Measurements from ENCODE around the gene CHMP1A.

The CHMP1A gene

DNA sequence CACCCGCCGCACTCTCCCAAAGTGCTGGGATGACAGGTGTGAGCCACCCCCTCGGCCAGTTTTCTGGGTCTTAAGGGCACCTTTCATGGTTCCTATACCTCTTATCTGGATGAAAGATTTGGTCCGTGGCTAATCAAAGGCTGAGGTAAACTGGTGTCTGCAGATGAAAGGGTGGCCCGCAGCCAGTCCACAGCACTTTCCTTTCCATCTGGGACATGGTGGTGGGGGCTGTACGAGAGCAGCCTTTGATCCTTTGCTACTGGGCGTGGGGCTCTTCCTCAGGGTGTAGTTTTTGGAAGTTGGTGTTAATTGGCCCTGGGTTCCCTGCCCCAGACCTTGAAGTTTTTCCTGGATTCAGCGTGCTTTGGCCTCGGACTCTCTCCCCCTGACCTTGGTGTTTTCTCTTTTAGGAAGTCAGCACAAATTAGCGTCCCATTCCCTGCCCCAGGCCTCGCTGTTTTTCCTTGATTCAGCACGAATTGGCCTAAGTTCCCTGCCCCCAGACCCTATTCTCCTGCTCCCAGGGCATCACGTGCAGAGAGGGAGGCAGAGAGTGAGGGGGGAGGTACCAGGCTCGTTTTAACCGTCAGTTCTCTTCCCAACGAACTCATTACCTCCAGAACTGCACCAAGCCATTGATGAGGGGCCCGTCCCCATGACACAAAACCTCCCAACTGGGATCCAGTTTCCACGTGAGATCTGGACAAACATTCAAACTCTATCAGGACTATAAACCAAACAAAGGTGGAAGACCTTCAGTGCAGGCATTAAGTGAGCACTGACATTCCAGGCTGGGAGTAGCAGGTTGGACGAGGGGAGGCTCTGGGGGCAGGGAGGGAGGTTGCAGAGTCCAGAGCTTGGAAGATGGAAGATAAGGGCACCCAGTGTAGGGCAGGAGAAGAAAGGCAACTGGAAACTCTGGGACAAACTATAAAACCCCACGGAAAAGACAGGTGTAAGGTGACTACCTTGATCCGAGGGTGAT is 32.4 kb downstream of the CHMP1A start:
- DNase-seq (ENCODE audit: low read depth, low spot score): no peak

GRCh38 chr16:89623511-89624261 is 33.8 kb downstream of the CHMP1A start:
- peak; percentile 29 for DNase-seq (ENCODE audit: low read depth, low spot score)

DNA sequence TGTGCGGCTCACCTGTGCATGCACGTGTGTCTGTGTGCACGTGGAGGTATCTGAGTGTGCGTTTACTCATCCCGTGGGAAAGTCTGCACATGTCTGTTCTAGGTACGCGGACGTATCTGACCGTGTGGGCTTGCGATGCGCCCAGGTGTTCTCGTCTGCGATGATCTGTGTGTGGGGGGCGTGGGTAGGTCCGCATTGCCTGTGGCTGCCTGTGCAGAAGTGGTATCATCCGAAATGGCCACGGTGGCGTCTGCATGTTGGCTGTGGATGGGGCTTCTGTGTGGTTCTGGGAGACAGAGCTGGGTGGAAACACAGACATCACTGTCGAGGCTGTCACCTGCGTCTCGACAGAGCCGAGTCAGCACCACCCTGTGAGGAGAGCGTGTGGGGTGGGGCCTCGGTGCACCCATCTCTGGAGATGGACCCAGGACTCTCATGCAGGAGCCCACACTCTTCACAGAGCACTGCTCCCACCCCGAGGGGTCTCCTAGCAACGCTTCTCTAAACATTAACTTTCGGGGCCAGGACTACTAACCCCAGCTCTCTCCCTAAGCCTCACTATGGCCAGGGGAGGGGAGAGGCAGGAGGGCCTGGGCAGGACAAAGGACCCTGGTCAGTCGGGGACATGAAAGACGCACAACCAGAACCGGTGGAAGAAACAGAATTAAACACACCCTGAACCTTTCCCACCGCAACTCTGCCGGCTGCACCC is 35.7 kb downstream of the CHMP1A start:
- no peak for DNase-seq (ENCODE audit: low read depth, low spot score)

DNA sequence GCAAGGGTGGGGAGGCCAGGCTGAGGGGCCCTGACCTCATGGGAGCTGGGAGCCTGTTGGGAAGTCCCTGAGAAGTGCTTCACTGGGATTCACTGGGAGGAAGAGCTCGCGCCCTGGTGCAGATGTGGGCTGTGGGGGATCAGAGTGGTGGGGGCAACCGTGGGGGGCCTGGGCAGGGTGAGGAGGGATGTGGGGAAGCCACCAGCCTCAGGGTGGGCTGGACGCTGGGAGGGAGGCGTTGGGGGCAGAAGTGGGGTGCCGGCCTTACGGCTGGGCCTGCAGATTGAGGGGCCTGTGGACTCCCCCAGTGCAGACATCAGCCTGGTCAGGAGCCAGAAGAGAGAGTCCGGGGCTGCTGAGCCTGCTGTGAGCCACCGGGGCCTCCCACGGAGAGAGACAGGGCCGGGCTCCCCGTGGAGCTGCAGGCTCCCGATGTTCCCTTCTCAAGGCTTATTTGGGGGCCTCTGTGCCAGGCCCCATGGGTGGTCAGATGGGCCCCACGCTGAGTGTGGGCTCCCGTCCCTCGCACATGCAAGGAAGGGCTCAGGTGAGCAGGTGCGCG is 36.3 kb downstream of the CHMP1A start:
- DNase-seq (ENCODE audit: low read depth, low spot score): no peak

DNA sequence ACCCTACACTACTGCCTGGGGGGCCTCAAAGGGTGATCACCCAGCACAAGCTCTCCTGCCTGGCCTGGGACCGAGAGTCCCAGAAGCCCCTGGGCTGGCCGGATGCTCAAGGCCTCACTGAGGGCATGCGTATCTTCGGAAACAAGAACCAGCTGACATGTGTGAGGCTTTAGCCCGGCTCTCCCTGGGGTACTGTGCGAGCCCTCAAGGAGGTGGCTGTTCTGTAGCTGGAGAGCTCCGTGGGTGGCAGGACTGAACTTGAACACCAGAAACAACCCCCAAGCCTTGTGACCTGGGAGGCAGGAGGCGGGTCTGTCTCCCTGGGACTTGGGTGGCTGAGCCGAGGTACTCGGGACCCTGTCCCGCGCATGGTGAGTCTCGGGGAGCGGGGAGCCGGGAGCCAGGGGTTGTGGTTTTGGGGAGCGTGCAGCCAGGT is 37.1 kb downstream of the CHMP1A start:
- DNase-seq (ENCODE audit: low read depth, low spot score): no peak

DNA sequence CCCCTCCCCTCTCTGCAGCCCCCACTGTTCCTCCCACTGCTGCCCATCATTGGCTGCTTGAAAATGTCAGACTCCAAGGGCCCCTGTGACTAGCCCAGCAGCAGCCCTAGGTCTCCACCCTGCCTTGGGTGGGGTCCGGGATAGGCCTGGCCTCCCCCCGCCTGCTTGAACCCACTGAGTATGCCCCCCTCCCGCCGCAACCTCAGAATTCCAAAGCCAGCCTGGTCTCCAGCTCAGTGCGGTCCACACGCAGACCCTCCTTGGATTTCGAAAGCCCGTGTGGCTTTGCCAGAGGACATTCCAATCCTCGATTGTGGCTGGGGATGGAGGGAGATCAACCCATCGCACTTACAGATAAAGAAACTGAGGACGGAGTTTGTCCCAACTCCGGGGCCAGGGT is 37.7 kb downstream of the CHMP1A start:
- DNase-seq (ENCODE audit: low read depth, low spot score): peak; percentile 63

DNA sequence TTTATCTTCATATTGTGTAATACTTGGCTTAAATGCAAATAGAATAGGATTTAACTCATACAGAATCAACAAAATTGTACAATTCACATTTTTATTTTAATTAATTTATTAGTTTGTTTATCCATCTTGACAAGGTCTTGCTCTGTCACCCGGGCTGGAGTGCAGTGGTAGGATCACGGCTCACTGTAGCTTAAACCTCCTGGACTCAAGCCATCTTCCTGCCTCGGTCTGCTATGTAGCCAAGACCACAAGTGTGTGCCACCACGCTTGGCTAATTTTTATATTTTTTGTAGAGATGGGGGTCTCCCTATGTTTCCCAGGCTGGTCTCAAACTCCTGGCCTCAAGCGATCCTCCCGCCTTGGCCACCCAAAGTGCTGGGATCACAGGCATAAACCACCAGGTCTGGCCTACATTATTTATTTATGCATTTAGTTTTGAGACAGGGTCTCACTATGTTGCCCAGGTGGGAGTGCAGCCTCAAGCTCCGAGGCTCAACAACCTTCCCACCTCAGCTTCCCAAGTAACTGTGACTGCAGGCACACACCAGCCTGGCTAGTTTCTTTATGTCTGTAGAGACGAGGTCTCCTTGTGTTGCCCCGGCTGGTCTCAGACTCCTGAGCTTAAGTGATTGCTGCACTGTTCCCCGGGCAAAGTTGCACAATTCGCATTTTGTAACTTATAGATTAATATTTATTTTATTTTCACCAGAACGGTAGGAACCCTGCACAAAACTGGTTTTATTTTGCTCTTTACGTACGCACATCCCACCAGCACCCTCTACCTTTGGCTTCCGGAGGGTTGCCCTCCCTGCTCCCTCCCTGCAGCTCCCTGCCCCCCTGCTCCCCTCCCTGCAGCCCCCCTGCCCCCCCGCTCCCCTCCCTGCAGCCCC is 39.2 kb downstream of the CHMP1A start:
- no peak for DNase-seq (ENCODE audit: low read depth, low spot score)

- DNase-seq (ENCODE audit: low read depth, low spot score): no peak
Measured at GRCh38 chr16:89617036-89617435, 40.5 kb downstream of the CHMP1A start.

- DNase-seq (ENCODE audit: low read depth, low spot score): no peak
Measured at GRCh38 chr16:89616623-89617022, 40.9 kb downstream of the CHMP1A start.

DNA sequence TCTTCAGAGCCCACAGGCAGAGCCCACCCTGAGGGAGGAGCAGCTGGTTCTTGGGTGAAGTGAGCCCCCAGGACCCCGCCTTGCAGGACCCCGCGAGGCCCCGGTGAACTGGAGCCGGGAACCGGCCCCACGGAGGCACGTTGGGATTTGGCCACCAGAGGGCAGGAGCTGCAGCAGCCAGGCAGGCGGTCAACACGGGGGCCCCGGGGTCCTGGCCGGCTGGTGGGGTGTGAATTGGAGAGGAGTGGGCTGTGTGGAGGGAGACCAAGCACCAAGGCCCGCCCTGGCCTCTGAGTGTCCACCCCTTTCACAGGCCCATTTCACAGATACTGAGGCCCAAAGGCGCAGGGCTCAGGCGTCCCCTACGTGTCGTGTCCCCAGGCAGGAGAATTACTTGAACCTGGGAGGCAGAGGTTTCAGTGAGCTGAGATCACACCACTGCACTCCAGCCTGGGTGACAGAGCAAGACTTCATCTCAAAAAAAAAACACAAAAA is 41.9 kb downstream of the CHMP1A start:
- DNase-seq (ENCODE audit: low read depth, low spot score): peak; percentile 53

GRCh38 chr16:89615176-89615575 is 42.3 kb downstream of the CHMP1A start:
- DNase-seq (ENCODE audit: low read depth, low spot score): no peak

DNA sequence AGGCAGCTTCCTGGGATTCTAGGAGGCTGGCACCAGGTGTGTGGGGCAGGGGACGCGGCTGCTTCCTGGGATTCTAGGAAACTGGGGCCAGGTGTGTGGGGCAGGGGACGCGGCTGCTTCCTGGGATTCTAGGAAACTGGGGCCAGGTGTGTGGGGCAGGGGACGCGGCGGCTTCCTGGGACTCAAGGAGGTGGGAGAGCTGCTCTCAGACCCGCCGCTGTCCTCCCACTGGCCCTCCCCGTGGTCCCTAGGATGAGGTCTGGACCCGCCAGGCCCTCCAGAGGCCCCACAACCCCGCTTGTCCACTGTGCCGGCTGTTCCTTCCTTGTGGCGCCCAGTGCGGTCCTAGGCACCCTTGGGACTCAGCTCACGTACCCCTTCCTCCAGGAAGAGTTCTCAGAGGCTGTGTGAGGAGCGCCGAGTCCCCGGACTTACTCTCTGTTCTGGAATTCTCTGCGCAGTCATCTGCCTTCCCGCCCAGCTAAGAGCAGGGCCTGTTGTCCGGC is 43.5 kb downstream of the CHMP1A start:
- DNase-seq (ENCODE audit: low read depth, low spot score): no peak

DNA sequence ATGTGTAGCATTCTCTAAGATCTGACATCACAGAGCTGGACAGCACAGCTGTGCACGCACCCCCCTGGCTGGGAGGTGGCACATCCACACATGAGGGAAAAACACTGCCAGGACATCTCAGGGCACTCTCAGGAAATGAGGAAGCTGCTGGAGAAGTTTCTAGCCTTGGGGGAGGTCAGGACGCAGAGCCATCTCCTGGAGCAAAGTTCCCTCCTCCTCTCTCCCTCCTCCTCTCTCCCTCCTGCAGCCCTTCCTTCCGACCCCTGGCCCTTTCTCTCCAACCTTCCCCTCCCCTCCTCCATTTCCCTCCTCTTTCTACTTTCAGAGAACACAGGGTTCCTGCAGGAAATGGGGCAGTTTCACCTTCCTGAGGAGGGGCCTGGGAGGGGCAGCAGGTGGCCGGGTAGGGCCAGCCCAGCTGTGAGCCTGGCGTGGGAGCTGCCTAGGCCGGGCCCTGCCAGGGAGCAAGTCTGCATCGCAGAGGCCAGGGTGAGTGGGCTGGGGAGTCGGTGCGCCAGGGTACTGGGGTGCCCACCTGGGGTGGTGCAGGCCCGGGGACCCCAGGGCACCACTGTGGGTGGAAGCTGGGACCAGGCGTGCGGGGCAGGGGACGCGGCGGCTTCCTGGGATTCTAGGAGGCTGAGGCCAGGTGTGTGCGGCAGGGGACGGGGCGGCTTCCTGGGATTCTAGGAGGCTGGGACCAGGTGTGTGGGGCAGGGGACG is 44.1 kb downstream of the CHMP1A start, which contains the start of gene DPEP1:
Gene DPEP1, plus strand, starts transcription at position 412 of the 723 bp plus-strand sequence. CDS start 16,769 bp downstream, outside the sequence.
- no peak for DNase-seq (ENCODE audit: low read depth, low spot score)

DNA sequence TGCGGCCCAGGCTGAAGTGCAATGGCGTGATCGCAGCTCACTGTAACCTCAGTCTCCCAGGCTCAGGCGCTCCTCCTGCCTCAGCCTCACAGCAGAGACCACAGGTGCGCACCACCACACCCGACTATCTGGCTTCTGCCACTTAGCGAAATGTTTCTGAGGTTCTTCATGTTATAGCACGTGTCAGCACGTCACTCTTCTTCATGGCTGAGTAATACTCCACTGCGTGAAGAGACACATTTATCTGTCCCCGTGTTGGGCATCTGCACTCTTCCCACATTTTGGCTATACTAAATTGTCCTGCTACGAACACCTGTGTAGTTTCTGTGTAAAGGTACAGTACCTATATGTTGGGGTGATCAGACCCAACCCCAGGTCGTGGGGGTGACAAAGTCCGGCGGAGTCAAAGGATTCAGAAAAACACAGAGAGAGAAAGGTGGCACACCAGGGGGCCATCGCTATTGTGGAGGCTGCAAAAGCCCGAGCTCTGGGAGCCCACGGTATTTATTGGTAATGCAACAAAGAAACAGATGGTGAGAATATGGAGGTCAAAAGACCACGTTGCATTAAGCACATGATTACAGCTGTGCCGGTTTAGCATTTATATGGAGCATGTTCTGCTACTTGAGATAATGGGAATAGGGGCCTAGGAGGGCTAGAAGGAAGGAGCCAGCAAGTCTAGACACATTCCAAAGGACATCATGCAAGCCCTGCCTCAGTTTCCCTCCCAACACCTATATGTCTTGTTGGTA is 44.9 kb downstream of the CHMP1A start:
- DNase-seq (ENCODE audit: low read depth, low spot score): no peak

DNA sequence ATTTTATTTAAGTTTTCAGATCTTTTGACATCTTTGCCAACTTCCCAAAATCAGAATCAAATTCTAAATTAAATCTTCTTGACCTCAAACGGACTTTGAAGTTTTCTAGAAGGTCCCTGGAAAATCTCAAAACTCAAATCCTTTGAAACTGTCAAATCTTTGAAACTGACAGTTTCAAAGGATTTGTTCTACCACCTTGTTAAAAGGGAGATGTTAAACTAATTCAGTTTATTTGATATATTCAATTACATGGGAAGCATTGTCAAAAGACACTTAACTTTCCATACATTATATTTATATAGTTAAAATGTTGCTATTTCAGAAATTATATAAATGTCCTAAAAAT is 47.4 kb downstream of the CHMP1A start:
- DNase-seq (ENCODE audit: low read depth, low spot score): no peak

GRCh38 chr16:89607937-89608740 is 49.4 kb downstream of the CHMP1A start:
- no peak for DNase-seq (ENCODE audit: low read depth, low spot score)

GRCh38 chr16:89607453-89607852 is 50.1 kb downstream of the CHMP1A start:
- DNase-seq (ENCODE audit: low read depth, low spot score): no peak

DNA sequence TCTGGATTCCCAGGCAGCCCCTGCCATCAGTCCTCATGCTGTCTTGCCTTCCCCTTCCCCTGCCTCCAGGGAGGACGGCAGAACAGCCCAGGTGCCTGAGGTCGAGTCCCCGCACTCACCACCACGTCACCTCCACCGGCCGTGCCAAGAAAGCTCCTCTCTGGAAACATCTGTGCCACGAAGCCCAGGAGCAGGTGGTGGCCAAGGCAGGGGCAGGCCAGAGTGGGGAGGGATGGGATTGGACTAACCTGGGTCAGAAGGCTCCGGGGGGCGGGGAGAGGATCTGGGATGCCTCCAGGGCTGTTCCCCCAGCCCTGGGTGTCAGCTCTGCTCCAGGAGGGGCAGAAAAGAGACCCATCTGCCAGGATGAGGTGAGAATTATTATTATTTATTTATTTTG is 51.5 kb downstream of the CHMP1A start:
- no peak for DNase-seq (ENCODE audit: low read depth, low spot score)
